Activated CD4-positive, alpha-beta T cell treated with anti-CD3 and anti-CD28 coated beads, Interleukin-2, amount 10 ng/mL, durations not matched to agents 7 days and 5 days (primary cell): ENCODE data around the gene FKBP4. TPM values are rescaled to one million over a fixed set of nuclear protein-coding genes. Genes with fewer than 3 reads are reported as not detected.

Source experiments
- CTCF ChIA-PET: fragments of 350-600 bp; sonication (Branson Sonifier 250); formaldehyde crosslinking; loops from one replicate; lab custom pipeline; 2021; ENCODE audit warnings: antibody characterized with exemption; lab: Charles Lee
- POLR2A ChIA-PET: fragments of 350-600 bp; sonication (Branson Sonifier 250); formaldehyde crosslinking; loops from one replicate; lab custom pipeline; 2021; ENCODE audit warnings: antibody characterized with exemption; lab: Charles Lee
- DNase-seq: peaks from one replicate; pipeline ENCODE4 v3.0.0-alpha.2; 2020
- H3K27ac Mint-ChIP-seq: one replicate; pipeline ENCODE4 v1.8.0; 2021; ENCODE audit warnings: mild to moderate bottlenecking, moderate library complexity, mixed read lengths
- H3K27me3 Mint-ChIP-seq: one replicate; pipeline ENCODE4 v1.8.0; 2021; ENCODE audit warnings: mixed read lengths
- H3K36me3 Mint-ChIP-seq: one replicate; pipeline ENCODE4 v1.8.0; 2021; ENCODE audit warnings: low read depth, mixed read lengths
- H3K4me1 Mint-ChIP-seq: one replicate; pipeline ENCODE4 v1.8.0; 2021; ENCODE audit warnings: mixed read lengths
- H3K4me3 Mint-ChIP-seq: one replicate; pipeline ENCODE4 v1.8.0; 2021; ENCODE audit warnings: mild to moderate bottlenecking, moderate library complexity, mixed read lengths
- H3K9me3 Mint-ChIP-seq: one replicate; pipeline ENCODE4 v1.8.0; 2021; ENCODE audit warnings: mixed read lengths
- total RNA-seq, 2 experiments: library from RNA; stranded (reverse); gene quantifications; one replicate each; pipeline ENCODE4 v1.2.3, GENCODE V29; 2021

Gene FKBP4
- total RNA-seq, 2 experiments from 2014 or later = 47.2 to 68.2 TPM

GRCh38 chr12:2791089-2791488 lies 3.7 kb upstream of the FKBP4 start:
- ChIA-PET CTCF (interaction anchor here (1.2 to 1.6 kb wide), 2 partner anchors 26 to 108 kb away, joined by 3 to 4 read pairs; no protein-coding TSS in a partner anchor), POLR2A (no interaction called here)
- no peak for DNase-seq
- Mint-ChIP-seq H3K36me3 (no peaks in the 10 kb centered on the region), H3K27ac (no peak overlapping the region), H3K27me3 (peaks cover 5% of the 10 kb centered on the region), H3K4me1 (peaks cover 4% of the 10 kb centered on the region), H3K9me3 (no peaks in the 10 kb centered on the region), H3K4me3 (no peak overlapping the region)

- Mint-ChIP-seq H3K36me3 (peaks cover 9% of the 10 kb centered on the region), H3K4me1 (peaks cover 18% of the 10 kb centered on the region), H3K27ac (peak overlapping the region; percentile 34), H3K4me3 (peak overlapping the region; percentile 82), H3K9me3 (no peaks in the 10 kb centered on the region), H3K27me3 (peaks cover 5% of the 10 kb centered on the region)
- no peak for DNase-seq
- ChIA-PET POLR2A (no interaction called here), CTCF (no interaction called here)
Observed at GRCh38 chr12:2792671-2793500, 1.9 kb upstream of the FKBP4 start.

- CTCF ChIA-PET = no interaction called here
- POLR2A ChIA-PET = no interaction called here
- Mint-ChIP-seq H3K27me3 (peaks cover 5% of the 10 kb centered on the region), H3K9me3 (no peaks in the 10 kb centered on the region), H3K4me3 (peak overlapping the region; percentile 82), H3K36me3 (peaks cover 14% of the 10 kb centered on the region), H3K27ac (no peak overlapping the region), H3K4me1 (peaks cover 18% of the 10 kb centered on the region)
- no peak for DNase-seq
Observed at GRCh38 chr12:2793561-2793960, 1.2 kb upstream of the FKBP4 start.

GRCh38 chr12:2794191-2794735 lies 507 bp upstream of the FKBP4 start:
- Mint-ChIP-seq H3K36me3 (peaks cover 21% of the 10 kb centered on the region), H3K4me1 (peaks cover 18% of the 10 kb centered on the region), H3K9me3 (no peaks in the 10 kb centered on the region), H3K27me3 (peaks cover 5% of the 10 kb centered on the region), H3K27ac (peak overlapping the region; percentile 50), H3K4me3 (peak overlapping the region; percentile 82)
- DNase-seq = no peak
- POLR2A ChIA-PET = no interaction called here
- CTCF ChIA-PET = interaction anchor here (0.5 to 1.1 kb wide), 2 partner anchors 10 to 1116 kb away, joined by 4 to 8 read pairs; no protein-coding TSS in a partner anchor

GRCh38 chr12:2795291-2796186 lies 769 bp downstream of the FKBP4 start:
- peak overlapping the region; percentile 89 for H3K4me3 Mint-ChIP-seq

GRCh38 chr12:2796187-2796666 lies 1.5 kb downstream of the FKBP4 start:
- no peaks in the 10 kb centered on the region for H3K9me3 Mint-ChIP-seq
- H3K36me3 Mint-ChIP-seq = peaks cover 39% of the 10 kb centered on the region
- peak overlapping the region; percentile 89 for H3K4me3 Mint-ChIP-seq
- H3K27ac Mint-ChIP-seq = peak overlapping the region; percentile 90
- no peak for DNase-seq
- ChIA-PET CTCF (interaction anchor here (0.8 to 1.2 kb wide), 4 partner anchors 8 to 115 kb away, joined by 3 read pairs; no protein-coding TSS in a partner anchor), POLR2A (interaction anchor here (0.5 to 0.9 kb wide), 2 partner anchors 17 to 19 kb away, joined by 3 to 7 read pairs; no protein-coding TSS in a partner anchor)
- H3K4me1 Mint-ChIP-seq = peaks cover 20% of the 10 kb centered on the region
- H3K27me3 Mint-ChIP-seq = peaks cover 5% of the 10 kb centered on the region

More at GRCh38 chr12:2795291-2796186, 769 bp downstream of the FKBP4 start:
- ChIA-PET CTCF (interaction anchor here (0.8 to 1.2 kb wide), 5 partner anchors 9 to 114 kb away, joined by 3 to 8 read pairs (median 3); no protein-coding TSS in a partner anchor), POLR2A (interaction anchor here (0.9 kb wide), 1 partner anchor 18 kb away, joined by 3 read pairs; no protein-coding TSS in a partner anchor)
- no peaks in the 10 kb centered on the region for H3K9me3 Mint-ChIP-seq
- peak; percentile 73 for DNase-seq
- peaks cover 20% of the 10 kb centered on the region for H3K4me1 Mint-ChIP-seq
- H3K36me3 Mint-ChIP-seq = peaks cover 33% of the 10 kb centered on the region
- peak overlapping the region; percentile 90 for H3K27ac Mint-ChIP-seq
- peaks cover 5% of the 10 kb centered on the region for H3K27me3 Mint-ChIP-seq

GRCh38 chr12:2797721-2798418 lies 3.1 kb downstream of the FKBP4 start:
- H3K27ac Mint-ChIP-seq = no peak overlapping the region
- ChIA-PET CTCF (interaction anchor here (1.7 kb wide), 1 partner anchor 12 kb away, joined by 6 read pairs; no protein-coding TSS in a partner anchor), POLR2A (no interaction called here)
- peaks cover 20% of the 10 kb centered on the region for H3K4me1 Mint-ChIP-seq
- peaks cover 47% of the 10 kb centered on the region for H3K36me3 Mint-ChIP-seq
- H3K4me3 Mint-ChIP-seq = no peak overlapping the region
- no peak for DNase-seq
- H3K27me3 Mint-ChIP-seq = peaks cover 2% of the 10 kb centered on the region
- H3K9me3 Mint-ChIP-seq = no peaks in the 10 kb centered on the region

GRCh38 chr12:2800046-2800570 lies 5.3 kb downstream of the FKBP4 start:
- Mint-ChIP-seq H3K4me1 (peaks cover 18% of the 10 kb centered on the region), H3K27ac (no peak overlapping the region), H3K9me3 (no peaks in the 10 kb centered on the region), H3K27me3 (no peaks in the 10 kb centered on the region), H3K36me3 (peaks cover 59% of the 10 kb centered on the region), H3K4me3 (no peak overlapping the region)
- no peak for DNase-seq
- CTCF ChIA-PET = interaction anchor here (0.9 kb wide), 1 partner anchor 14 kb away, joined by 3 read pairs; no protein-coding TSS in a partner anchor
- POLR2A ChIA-PET = no interaction called here

GRCh38 chr12:2801044-2801783 lies 6.4 kb downstream of the FKBP4 start:
- peaks cover 61% of the 10 kb centered on the region for H3K36me3 Mint-ChIP-seq
- POLR2A ChIA-PET = no interaction called here
- peaks cover 15% of the 10 kb centered on the region for H3K4me1 Mint-ChIP-seq
- CTCF ChIA-PET = interaction anchor here (0.9 to 1.6 kb wide), 2 partner anchors 12 to 13 kb away, joined by 3 read pairs; partner anchors contain the start of gene ITFG2
- no peak for DNase-seq
- H3K27ac Mint-ChIP-seq = no peak overlapping the region
- no peaks in the 10 kb centered on the region for H3K27me3 Mint-ChIP-seq
- no peak overlapping the region for H3K4me3 Mint-ChIP-seq
- no peaks in the 10 kb centered on the region for H3K9me3 Mint-ChIP-seq

- ChIA-PET CTCF (interaction anchor here (0.9 kb wide), 1 partner anchor 8 kb away, joined by 3 read pairs; no protein-coding TSS in a partner anchor), POLR2A (no interaction called here)
- DNase-seq = no peak
- peaks cover 2% of the 10 kb centered on the region for H3K4me1 Mint-ChIP-seq
- H3K36me3 Mint-ChIP-seq = peaks cover 44% of the 10 kb centered on the region
- H3K9me3 Mint-ChIP-seq = no peaks in the 10 kb centered on the region
- no peaks in the 10 kb centered on the region for H3K27me3 Mint-ChIP-seq
- no peak overlapping the region for H3K4me3 Mint-ChIP-seq
- peak overlapping the region; percentile 28 for H3K27ac Mint-ChIP-seq
Observed at GRCh38 chr12:2803635-2804392, 9.0 kb downstream of the FKBP4 start.
